ENCODE results near the gene NFKB1.
"Not testable (repeated sequence)": the region's sequence is repeated elsewhere in the genome, so short reads cannot be mapped to it uniquely, and the experiment has no call there.

NFKB1 gene

GRCh38 chr4:102600689-102601088, 99.5 kb downstream of the NFKB1 start:
- DNase-seq, result no peak

GRCh38 chr4:102601586-102602227, 100.5 kb downstream of the NFKB1 start:
- no peak for DNase-seq

GRCh38 chr4:102604222-102604940, 103.2 kb downstream of the NFKB1 start:
- no peak for DNase-seq

GRCh38 chr4:102606261-102606660, 105.1 kb downstream of the NFKB1 start:
- DNase-seq, result no peak

GRCh38 chr4:102606846-102607450, 105.8 kb downstream of the NFKB1 start:
- no peak for DNase-seq

GRCh38 chr4:102608190-102608589, 107.0 kb downstream of the NFKB1 start:
- DNase-seq, result no peak

- DNase-seq, result no peak
These were observed 108.8 kb downstream of the NFKB1 start for GRCh38 chr4:102610007-102610406.

GRCh38 chr4:102610476-102610875, 109.3 kb downstream of the NFKB1 start:
- peak; percentile 23 for DNase-seq

GRCh38 chr4:102612210-102612609, 111.1 kb downstream of the NFKB1 start:
- DNase-seq, result no peak

GRCh38 chr4:102612824-102613366, 111.7 kb downstream of the NFKB1 start:
- no peak for DNase-seq

GRCh38 chr4:102614801-102615200, 113.6 kb downstream of the NFKB1 start:
- DNase-seq, result no peak

GRCh38 chr4:102616636-102617035, 115.5 kb downstream of the NFKB1 start:
- no peak for DNase-seq

- DNase-seq, result not testable (repeated sequence)
These were observed 117.9 kb downstream of the NFKB1 start for GRCh38 chr4:102619021-102619420.

- DNase-seq, result not testable (repeated sequence)
These were observed 118.8 kb downstream of the NFKB1 start for GRCh38 chr4:102619776-102620631.

GRCh38 chr4:102620697-102621497, 119.7 kb downstream of the NFKB1 start:
- peak; percentile 66 for DNase-seq

- no peak for DNase-seq
These were observed 122.5 kb downstream of the NFKB1 start for GRCh38 chr4:102623622-102624021.

- no peak for DNase-seq
These were observed 123.3 kb downstream of the NFKB1 start for GRCh38 chr4:102624505-102624904.

- no peak for DNase-seq
These were observed 124.2 kb downstream of the NFKB1 start for GRCh38 chr4:102625232-102625930.

- DNase-seq, result no peak
These were observed 126.8 kb downstream of the NFKB1 start for GRCh38 chr4:102627831-102628523.

- DNase-seq, result no peak
These were observed 128.5 kb downstream of the NFKB1 start for GRCh38 chr4:102629673-102630072.

GRCh38 chr4:102631616-102632015, 130.5 kb downstream of the NFKB1 start:
- no peak for DNase-seq

Measured in NCI-H1694 treated with DMSO at 0.1 percent for 48 hours (cell line).